Esophagus squamous epithelium (tissue), 5 donors: ENCODE measurements around the gene RBP3. TPM values are rescaled to one million over a fixed set of nuclear protein-coding genes. Genes with fewer than 3 reads are reported as not detected.

ENCODE experiments used
- DNase-seq: peaks from one replicate; lab custom pipeline; 2025; lab: John Stamatoyannopoulos, UW
- H3K27ac ChIP-seq, 4 donors: fragments of 200-600 bp; sonication (generic); one replicate each; pipeline ENCODE4 v1.5.1; 2016 to 2019; ENCODE audit warnings: mild to moderate bottlenecking in 1 of 4
- H3K27me3 ChIP-seq, 4 donors: fragments of 200-600 bp; sonication (generic); 1 replicate in 3 of 4; 2 replicates in 1 of 4; pipeline versions ENCODE4 v1.5.1 to v1.6.0; 2017 to 2021; ENCODE audit warnings: antibody characterized with exemption in 1 of 4
- H3K36me3 ChIP-seq, 3 donors: fragments of 200-600 bp; sonication (generic); one replicate each; pipeline ENCODE4 v1.5.1; 2016 to 2019
- H3K4me1 ChIP-seq, 3 donors: fragments of 200-600 bp; sonication (generic); one replicate each; pipeline ENCODE4 v1.5.1; 2017 to 2019
- H3K4me3 ChIP-seq, 4 donors: fragments of 200-600 bp; sonication (generic); 1 replicate in 3 of 4; 2 replicates in 1 of 4; pipeline ENCODE4 v1.5.1; 2016 to 2019; ENCODE audit warnings: mild to moderate bottlenecking in 2 of 4, moderate library complexity in 1 of 4
- H3K9me3 ChIP-seq, 3 donors: fragments of 200-600 bp; sonication (generic); one replicate each; pipeline ENCODE4 v1.5.1; 2016 to 2019
- POLR2A ChIP-seq, 4 donors: fragments of 450-650 bp; IDR thresholded peaks; one replicate each; pipeline ENCODE4 v1.6.1; 2017; ENCODE audit warnings: antibody characterized with exemption in 4 of 4, mild to moderate bottlenecking in 4 of 4, moderate library complexity in 3 of 4
- WGBS, 2 donors: methylation state at CpG; one replicate each; pipeline ENCODE4 v1.1.5; 2018; 5-methylcytosine and 5-hydroxymethylcytosine counted together
- intact Hi-C: fragments of 100-400 bp; cut with DNase I; formaldehyde crosslinking; loops from one replicate; pipeline ENCODE4 v1.15.0; 2022
- total RNA-seq, 4 donors: library from RNA; depleted of rRNA; stranded (reverse); fragments of >200 nt; gene quantifications; one replicate each; pipeline ENCODE4 v1.1.0, GENCODE V29; 2016
- TF ChIP-seq, protein P1 (sequence below), 6 experiments: fragments of 450-650 bp in 4 of 6; fragments of 200-600 bp in 2 of 6; sonication (generic) in 2 of 6; IDR thresholded peaks; one replicate each; pipeline ENCODE4 v1.5.1; 2016 to 2019; ENCODE audit warnings: antibody characterized with exemption in 6 of 6, mild to moderate bottlenecking in 4 of 6, moderate library complexity in 4 of 6
- donor health status: DM: yes; HTN: yes; CAD: no.

RBP3 gene
- total RNA-seq, 4 donors from 2014 or later, result not detected

DNA sequence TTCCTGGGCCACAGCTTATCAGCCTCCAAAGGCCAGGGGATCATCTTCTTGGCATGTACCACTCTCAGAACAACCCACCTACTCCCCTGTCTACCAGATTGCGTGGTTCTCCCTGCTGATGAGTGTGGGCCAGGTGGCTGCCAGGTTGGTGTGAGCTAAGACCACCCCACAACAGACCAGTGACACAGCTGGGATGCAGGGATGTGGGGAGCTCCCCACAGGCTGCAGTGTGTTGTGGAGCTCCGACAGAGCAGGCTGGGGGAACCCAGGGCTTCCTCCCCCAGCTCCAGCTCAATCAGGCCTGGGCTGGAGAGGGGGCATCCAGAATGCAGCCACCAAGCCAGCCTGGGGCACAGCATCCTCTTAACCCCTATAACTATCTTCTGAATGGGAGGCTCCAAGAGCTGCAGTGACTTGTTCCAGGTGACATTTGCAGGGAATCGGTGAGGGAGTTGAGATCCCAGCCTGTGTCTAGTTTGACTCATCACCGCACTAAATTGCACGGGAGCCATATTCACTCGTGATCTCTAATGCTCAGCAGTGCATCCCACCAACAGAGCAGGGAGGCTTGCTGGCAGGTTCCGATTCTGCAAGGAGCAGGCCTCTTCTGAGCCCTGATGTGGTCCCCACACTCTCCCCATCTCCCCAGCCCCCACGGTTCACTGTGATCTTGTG lies 26.5 kb upstream of the RBP3 start:
- no peak overlapping the region for H3K27ac ChIP-seq
- intact Hi-C loops, result no loop called here
- no peak for DNase-seq
- no peaks in the 10 kb centered on the region for H3K9me3 ChIP-seq
- no peaks in the 10 kb centered on the region for H3K36me3 ChIP-seq
- 73 to 79% methylated on average over 3 to 6 of the region's 8 CpGs for WGBS, 2 donors
- peaks cover 0 to 14% (median 0%) of the 10 kb centered on the region in 3 donors for H3K4me1 ChIP-seq
- no peak for TF ChIP-seq POLR2A (IDR thresholded peaks at IDR 0.05)
- TF ChIP-seq, protein P1, sequence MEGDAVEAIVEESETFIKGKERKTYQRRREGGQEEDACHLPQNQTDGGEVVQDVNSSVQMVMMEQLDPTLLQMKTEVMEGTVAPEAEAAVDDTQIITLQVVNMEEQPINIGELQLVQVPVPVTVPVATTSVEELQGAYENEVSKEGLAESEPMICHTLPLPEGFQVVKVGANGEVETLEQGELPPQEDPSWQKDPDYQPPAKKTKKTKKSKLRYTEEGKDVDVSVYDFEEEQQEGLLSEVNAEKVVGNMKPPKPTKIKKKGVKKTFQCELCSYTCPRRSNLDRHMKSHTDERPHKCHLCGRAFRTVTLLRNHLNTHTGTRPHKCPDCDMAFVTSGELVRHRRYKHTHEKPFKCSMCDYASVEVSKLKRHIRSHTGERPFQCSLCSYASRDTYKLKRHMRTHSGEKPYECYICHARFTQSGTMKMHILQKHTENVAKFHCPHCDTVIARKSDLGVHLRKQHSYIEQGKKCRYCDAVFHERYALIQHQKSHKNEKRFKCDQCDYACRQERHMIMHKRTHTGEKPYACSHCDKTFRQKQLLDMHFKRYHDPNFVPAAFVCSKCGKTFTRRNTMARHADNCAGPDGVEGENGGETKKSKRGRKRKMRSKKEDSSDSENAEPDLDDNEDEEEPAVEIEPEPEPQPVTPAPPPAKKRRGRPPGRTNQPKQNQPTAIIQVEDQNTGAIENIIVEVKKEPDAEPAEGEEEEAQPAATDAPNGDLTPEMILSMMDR (IDR thresholded peaks at IDR 0.05), result no peak
- H3K4me3 ChIP-seq, result no peak overlapping the region
- H3K27me3 ChIP-seq, result peaks cover 0 to 33% (median 0%) of the 10 kb centered on the region in 4 donors

DNA sequence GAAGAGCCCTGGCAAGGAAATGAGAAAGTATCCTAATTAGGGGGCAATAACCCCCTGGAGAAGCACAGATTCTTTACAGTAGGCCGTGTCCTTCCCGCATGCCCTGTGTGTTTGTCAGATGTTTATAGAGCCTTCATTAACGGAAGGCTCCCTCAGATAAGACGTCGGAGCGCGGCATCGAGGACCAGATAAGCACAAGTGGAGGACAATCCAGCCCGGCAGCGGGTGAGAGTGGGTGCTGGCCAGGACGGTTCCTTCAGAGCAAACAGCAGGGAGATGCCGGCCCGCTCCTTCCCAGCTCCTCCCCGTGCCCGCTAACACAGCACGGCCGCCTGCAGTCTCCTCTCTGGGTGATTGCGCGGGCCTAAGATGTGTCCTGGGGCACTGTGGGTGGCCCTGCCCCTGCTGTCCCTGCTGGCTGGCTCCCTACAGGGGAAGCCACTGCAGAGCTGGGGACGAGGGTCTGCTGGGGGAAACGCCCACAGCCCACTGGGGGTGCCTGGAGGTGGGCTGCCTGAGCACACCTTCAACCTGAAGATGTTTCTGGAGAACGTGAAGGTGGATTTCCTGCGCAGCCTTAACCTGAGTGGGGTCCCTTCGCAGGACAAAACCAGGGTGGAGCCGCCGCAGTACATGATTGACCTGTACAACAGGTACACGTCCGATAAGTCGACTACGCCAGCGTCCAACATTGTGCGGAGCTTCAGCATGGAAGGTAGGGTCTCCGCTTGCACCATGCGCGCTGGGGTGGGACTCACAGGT lies 25.7 kb upstream of the RBP3 start, which contains the start of gene GDF2:
Gene GDF2 (plus strand): TSS at position 155 of the 762 bp plus-strand sequence. CDS start 215 bp downstream, at position 370.
- no peak within 1 kb of the TSS for H3K4me3 ChIP-seq
- intact Hi-C loops, result no loop called here
- H3K36me3 ChIP-seq, result no peaks in the 10 kb centered on the region
- no peak within 1 kb of the TSS for H3K27ac ChIP-seq
- H3K27me3 ChIP-seq, result peaks cover 0 to 33% (median 0%) of the 10 kb centered on the region in 4 donors
- WGBS, 2 donors, result 84 to 91% methylated on average over 10 to 28 of the region's 35 CpGs
- DNase-seq, result no peak
- H3K4me1 ChIP-seq, result peaks cover 0 to 14% (median 0%) of the 10 kb centered on the region in 3 donors
- no peaks in the 10 kb centered on the region for H3K9me3 ChIP-seq
- TF ChIP-seq POLR2A (IDR thresholded peaks at IDR 0.05), result no peak
- TF ChIP-seq, protein P1 (IDR thresholded peaks at IDR 0.05), result no peak

DNA sequence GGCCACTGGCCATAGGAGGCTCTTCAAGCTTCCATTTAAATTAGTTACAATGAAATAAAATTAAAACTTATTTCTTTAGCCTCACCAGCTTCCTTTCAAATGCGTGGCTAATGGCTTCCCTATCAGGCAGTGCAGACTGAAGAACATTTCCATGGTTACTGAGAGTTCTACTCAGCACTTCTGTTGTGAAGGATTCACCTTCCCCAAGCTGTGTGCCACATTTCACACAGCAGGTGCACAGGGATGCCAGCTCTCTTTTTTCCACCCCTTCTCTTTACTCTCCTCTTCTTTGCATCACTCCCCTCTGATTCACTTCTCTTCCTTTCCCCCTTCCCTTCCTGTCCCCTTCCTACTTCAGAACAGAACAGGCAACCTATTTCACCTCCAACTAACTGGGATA lies 25.1 kb upstream of the RBP3 start:
- H3K27ac ChIP-seq, result no peak overlapping the region
- H3K36me3 ChIP-seq, result no peaks in the 10 kb centered on the region
- no peak for DNase-seq
- TF ChIP-seq, protein P1 (IDR thresholded peaks at IDR 0.05), result no peak
- no peak for TF ChIP-seq POLR2A (IDR thresholded peaks at IDR 0.05)
- H3K4me1 ChIP-seq, result peaks cover 0 to 14% (median 0%) of the 10 kb centered on the region in 3 donors
- intact Hi-C loops, result no loop called here
- no peaks in the 10 kb centered on the region for H3K9me3 ChIP-seq
- H3K27me3 ChIP-seq, result peaks cover 0 to 33% (median 0%) of the 10 kb centered on the region in 4 donors
- 70 to 94% methylated on average over 1 of the region's 1 CpG for WGBS, 2 donors
- H3K4me3 ChIP-seq, result no peak overlapping the region

DNA sequence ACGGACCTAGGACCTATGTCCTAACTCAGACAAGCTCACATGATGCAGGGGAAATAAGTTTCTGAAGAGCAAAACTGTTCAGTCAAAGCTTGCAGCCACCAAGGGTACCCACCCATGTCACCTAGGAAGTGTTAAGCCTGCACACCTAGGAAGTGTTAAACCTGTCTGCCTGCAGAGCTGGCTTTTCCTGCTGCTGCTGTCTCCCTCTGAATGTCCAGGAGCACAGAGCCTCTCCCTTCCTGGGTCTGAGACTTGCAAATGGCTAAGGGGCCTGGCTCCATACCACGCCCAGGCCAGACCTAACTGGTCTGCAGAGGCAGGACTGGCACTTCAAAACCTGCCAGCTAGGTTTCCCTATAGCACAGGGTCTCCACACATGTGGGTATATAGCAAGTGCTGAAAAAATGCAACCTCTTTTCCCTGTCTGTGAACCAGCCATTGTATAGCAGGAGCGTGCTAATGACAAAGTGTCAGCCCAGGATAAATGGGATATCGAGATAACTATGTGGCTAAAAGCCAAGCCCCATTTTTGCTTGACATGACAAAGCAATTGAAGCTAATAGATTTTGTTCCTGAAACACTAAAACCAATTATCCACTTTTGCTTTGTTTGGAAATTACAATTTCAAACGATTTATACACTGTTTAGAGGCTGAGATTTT lies 24.4 kb upstream of the RBP3 start:
- intact Hi-C loops, result no loop called here
- DNase-seq, result no peak
- peaks cover 0 to 33% (median 0%) of the 10 kb centered on the region in 4 donors for H3K27me3 ChIP-seq
- no peaks in the 10 kb centered on the region for H3K36me3 ChIP-seq
- H3K27ac ChIP-seq, result no peak overlapping the region
- WGBS, 2 donors, result 50 to 60% methylated on average over 4 to 5 of the region's 5 CpGs
- H3K4me1 ChIP-seq, result peaks cover 0 to 14% (median 0%) of the 10 kb centered on the region in 3 donors
- TF ChIP-seq POLR2A (IDR thresholded peaks at IDR 0.05), result no peak
- TF ChIP-seq, protein P1 (IDR thresholded peaks at IDR 0.05), result no peak
- no peak overlapping the region for H3K4me3 ChIP-seq
- no peaks in the 10 kb centered on the region for H3K9me3 ChIP-seq
